GM12891 (cell line): ENCODE results near the gene CLIC5.

Source experiments
- DNase-seq: peaks from one replicate; pipeline ENCODE4 v3.0.0; 2011; ENCODE audit warnings: low spot score; ENCODE audit not compliant: insufficient read length
- FAIRE-seq: peaks from 2 replicates; lab custom pipeline; 2011; peaks lifted over from hg19 to GRCh38; lab: Jason Lieb, UNC
- PAX5 ChIP-seq: IDR thresholded peaks from 2 replicates; pipeline ENCODE4 v1.6.1; 2011; ENCODE audit warnings: low read length, moderate library complexity, mild to moderate bottlenecking; ENCODE audit not compliant: insufficient read depth, severe bottlenecking
- POLR2A ChIP-seq: IDR thresholded peaks from 2 replicates; pipeline ENCODE4 v1.6.1; 2011; ENCODE audit warnings: low read depth, low read length, control low read depth
- POLR2AphosphoS5 ChIP-seq: IDR thresholded peaks from 2 replicates; pipeline ENCODE4 v1.6.1; 2011; ENCODE audit warnings: low read depth, low read length, control low read depth
- POU2F2 ChIP-seq: IDR thresholded peaks from 2 replicates; pipeline ENCODE4 v1.6.1; 2011; ENCODE audit warnings: low read depth, mild to moderate bottlenecking, control low read depth, low read length, moderate library complexity
- SPI1 ChIP-seq: IDR thresholded peaks from 2 replicates; pipeline ENCODE4 v1.6.1; 2011; ENCODE audit warnings: low read depth, low read length, control low read depth
- TAF1 ChIP-seq: IDR thresholded peaks from 2 replicates; pipeline ENCODE4 v1.6.1; 2011; ENCODE audit warnings: low read depth, low read length, control low read depth

Gene CLIC5

DNA sequence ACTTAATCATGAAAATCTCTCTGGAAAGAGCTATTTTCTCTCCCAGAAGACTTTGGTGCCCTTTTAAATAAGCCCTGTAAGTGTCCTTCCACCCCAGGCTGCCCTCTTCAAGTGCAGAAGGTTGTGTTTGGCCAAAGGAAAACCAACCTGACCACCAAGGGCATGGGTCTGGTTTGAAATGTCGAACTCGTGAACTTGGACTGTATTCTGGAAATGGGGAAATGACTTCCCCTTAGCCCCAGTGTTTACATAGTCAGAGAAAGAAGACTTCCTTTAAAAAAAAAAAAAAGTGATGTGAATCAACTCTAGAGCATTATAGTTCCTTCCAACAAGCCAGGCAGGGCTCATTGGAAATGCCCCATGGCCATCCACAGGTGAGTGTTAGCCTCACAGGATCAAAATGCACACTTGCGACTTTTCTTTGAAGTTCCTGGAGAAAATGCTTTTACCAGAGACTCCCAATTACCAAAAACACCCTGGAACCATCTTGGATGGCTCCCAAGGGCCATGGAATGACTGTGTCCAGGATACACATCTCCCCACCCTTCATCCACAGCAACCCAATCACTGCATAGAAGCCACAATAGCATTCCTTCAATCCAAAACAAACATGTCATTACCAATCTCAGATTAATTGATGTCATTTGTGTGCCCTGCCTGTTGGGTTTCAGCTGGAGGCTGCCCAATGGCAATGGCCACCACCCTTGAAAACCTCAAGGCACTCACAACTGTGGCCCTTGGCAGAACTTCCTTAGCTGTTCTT lies 133.8 kb downstream of the CLIC5 start:
- FAIRE-seq, result no peak

GRCh38 chr6:45880676-45881075 lies 135.0 kb downstream of the CLIC5 start:
- no peak for DNase-seq
- no peak for FAIRE-seq
- TF ChIP-seq SPI1 (no peak), POLR2A (no peak), POU2F2 (no peak), POLR2AphosphoS5 (no peak), PAX5 (no peak), TAF1 (no peak)

More for the DNA sequence above, 133.8 kb downstream of the CLIC5 start:
- DNase-seq, result no peak
- TF ChIP-seq POLR2AphosphoS5 (no peak), SPI1 (no peak), TAF1 (no peak), PAX5 (no peak), POU2F2 (no peak), POLR2A (no peak)

- DNase-seq (no peak), FAIRE-seq (no peak)
- TF ChIP-seq PAX5 (no peak), TAF1 (no peak), POLR2AphosphoS5 (no peak), POU2F2 (no peak), SPI1 (no peak), POLR2A (no peak)
Measured at GRCh38 chr6:45880159-45880558, 135.5 kb downstream of the CLIC5 start.

- FAIRE-seq (no peak), DNase-seq (no peak)
- TF ChIP-seq POLR2A, result no peak
Measured at GRCh38 chr6:45877970-45878590, 137.6 kb downstream of the CLIC5 start.

GRCh38 chr6:45872827-45873365 lies 142.8 kb downstream of the CLIC5 start:
- FAIRE-seq, result no peak
- DNase-seq, result no peak
- no peak for TF ChIP-seq POU2F2
- no peak for TF ChIP-seq POLR2A
- TF ChIP-seq PAX5, result no peak
- no peak for TF ChIP-seq TAF1
- no peak for TF ChIP-seq SPI1
- no peak for TF ChIP-seq POLR2AphosphoS5

DNA sequence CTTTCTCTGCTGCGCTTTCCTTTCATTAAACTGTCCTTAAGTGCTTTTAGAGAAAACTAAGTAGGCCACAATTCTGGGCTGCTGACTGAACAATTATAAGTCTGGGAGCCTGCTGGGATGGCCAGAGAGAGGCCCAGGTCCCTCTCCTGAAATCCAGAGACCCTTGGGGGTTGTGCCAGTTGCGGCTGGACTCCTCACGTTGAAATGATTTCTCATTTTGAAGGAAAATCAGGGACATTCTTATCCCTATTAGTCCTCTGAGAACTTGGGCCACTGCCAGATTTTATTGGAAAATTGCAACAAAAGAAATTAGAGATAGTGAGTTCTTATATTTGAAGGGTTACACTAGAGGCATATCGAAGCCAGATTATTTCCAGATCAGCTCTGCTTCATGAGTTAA lies 145.1 kb downstream of the CLIC5 start:
- FAIRE-seq (no peak), DNase-seq (no peak)
- TF ChIP-seq POU2F2 (no peak), POLR2A (no peak)

- FAIRE-seq (no peak), DNase-seq (no peak)
- TF ChIP-seq TAF1 (no peak), POLR2AphosphoS5 (no peak), POU2F2 (no peak), SPI1 (no peak), POLR2A (no peak), PAX5 (no peak)
Measured at GRCh38 chr6:45864651-45865050, 151.0 kb downstream of the CLIC5 start.

DNA sequence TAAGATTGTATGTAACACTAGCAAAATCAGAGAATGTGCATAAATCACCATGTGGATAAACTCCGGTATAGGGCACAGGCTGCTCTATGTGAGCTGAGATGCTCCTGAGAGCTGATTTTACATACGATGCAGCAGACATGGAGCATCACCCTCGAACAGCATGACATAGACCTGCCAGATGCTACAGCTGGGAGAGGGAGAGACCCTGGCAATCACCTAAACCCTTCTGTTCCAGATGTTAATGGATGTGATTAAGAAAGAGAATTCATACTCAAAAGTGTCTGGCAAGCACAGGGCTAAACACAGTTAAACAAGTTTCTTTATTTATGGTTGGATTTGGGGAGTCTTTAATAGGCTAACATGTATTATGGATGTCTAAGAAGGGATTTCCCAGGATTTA lies 157.0 kb downstream of the CLIC5 start:
- DNase-seq (no peak), FAIRE-seq (no peak)
- no peak for TF ChIP-seq TAF1
- TF ChIP-seq SPI1, result no peak
- TF ChIP-seq POLR2AphosphoS5, result no peak
- TF ChIP-seq POLR2A, result no peak
- no peak for TF ChIP-seq PAX5
- no peak for TF ChIP-seq POU2F2

DNA sequence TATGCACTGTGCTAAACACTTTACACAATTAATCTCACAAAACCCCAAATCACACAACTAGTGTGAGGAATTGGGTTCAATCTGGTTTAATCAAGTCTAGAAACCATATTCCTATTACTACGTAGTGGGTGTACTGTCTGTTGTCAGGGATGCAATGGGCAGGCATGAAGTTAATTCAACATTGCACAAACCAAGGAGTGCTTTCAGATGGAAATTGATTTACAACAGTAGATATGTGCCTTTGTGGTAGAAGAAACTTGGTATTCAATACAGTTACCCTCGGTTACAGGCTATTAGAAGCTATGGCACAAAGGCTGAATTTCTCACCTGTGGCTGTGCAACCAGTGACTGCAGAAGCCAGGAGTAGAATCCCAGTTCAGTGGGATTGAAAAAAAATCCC lies 157.8 kb downstream of the CLIC5 start:
- TF ChIP-seq POU2F2, result no peak
- no peak for TF ChIP-seq POLR2A
- TF ChIP-seq TAF1, result no peak
- no peak for TF ChIP-seq PAX5
- no peak for TF ChIP-seq POLR2AphosphoS5
- TF ChIP-seq SPI1, result no peak
- FAIRE-seq, result no peak

GRCh38 chr6:45855642-45856394 lies 159.8 kb downstream of the CLIC5 start:
- DNase-seq (no peak), FAIRE-seq (no peak)
- TF ChIP-seq POU2F2, result no peak
- TF ChIP-seq SPI1, result no peak
- TF ChIP-seq TAF1, result no peak
- no peak for TF ChIP-seq PAX5
- TF ChIP-seq POLR2A, result no peak
- no peak for TF ChIP-seq POLR2AphosphoS5

More for the DNA sequence above, 157.8 kb downstream of the CLIC5 start:
- DNase-seq, result no peak
